ENCODE results near the gene MUC6.

Gene MUC6

GRCh38 chr11:1077033-1077416 is 40.5 kb upstream of the MUC6 start:
- TF ChIP-seq GATA1 (IDR thresholded peaks at IDR 0.05; ENCODE audit: low read depth, low read length) (no peak), POLR2A (IDR thresholded peaks at IDR 0.05; ENCODE audit: low read length) (no peak)
- no peak for DNase-seq

- TF ChIP-seq GATA1 (IDR thresholded peaks at IDR 0.05; ENCODE audit: low read depth, low read length), result no peak
- TF ChIP-seq POLR2A (IDR thresholded peaks at IDR 0.05; ENCODE audit: low read length), result no peak
- DNase-seq, result no peak
These were observed 39.6 kb upstream of the MUC6 start for GRCh38 chr11:1076061-1076665.

- TF ChIP-seq GATA1 (IDR thresholded peaks at IDR 0.05; ENCODE audit: low read depth, low read length) (no peak), POLR2A (IDR thresholded peaks at IDR 0.05; ENCODE audit: low read length) (no peak)
- DNase-seq, result no peak
These were observed 38.9 kb upstream of the MUC6 start for GRCh38 chr11:1075341-1075911.

GRCh38 chr11:1074244-1075221 is 38.0 kb upstream of the MUC6 start, which contains the start of gene MUC2:
Gene MUC2, plus strand, starts transcription at chr11:1074874.
- no peak for DNase-seq
- TF ChIP-seq POLR2A (IDR thresholded peaks at IDR 0.05; ENCODE audit: low read length) (no peak), GATA1 (IDR thresholded peaks at IDR 0.05; ENCODE audit: low read depth, low read length) (no peak)

DNA sequence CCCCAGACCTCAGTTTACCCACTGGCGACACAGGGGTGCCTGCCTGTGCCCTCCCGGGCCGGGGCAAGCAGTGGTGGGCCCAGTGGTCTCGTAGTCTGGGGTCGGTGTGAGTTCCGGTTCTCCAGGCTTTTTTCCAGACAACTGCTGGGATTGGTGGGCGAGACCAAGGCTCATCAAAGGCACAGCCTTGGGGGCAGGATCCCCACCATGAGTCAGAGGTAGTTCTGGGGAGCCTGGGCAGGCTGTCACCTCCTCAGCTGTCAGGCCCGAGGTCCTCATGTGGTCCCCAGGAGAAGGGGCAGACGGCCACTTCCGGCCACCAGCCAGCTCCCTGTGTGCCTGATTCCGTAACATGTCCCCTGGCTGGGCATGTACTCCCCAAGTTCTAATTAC is 37.3 kb upstream of the MUC6 start:
- TF ChIP-seq GATA1 (IDR thresholded peaks at IDR 0.05; ENCODE audit: low read depth, low read length) (no peak), POLR2A (IDR thresholded peaks at IDR 0.05; ENCODE audit: low read length) (no peak)
- no peak for DNase-seq

DNA sequence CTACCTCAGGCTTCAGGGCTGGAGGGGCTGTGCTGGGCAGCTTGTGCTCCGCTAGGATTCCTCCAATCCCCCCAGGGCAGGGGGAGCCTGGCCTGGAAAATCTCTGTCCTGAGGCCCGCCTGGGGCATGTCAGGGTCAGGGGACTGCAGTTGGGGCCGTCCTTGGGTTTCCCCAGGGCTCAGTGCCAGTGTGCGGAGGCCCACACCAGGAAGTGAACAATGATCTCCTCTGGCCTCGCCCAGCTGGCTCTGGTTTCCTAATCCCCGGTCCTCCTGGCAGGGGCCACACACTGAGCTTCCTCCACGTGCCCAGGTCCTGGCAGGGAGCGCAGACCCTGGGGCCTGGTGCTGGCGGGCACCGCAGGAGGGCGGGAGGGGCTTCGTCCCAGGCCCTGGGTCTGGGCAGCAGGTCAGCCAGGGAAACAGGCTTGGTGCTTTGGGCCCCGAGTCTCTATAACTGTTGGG is 36.8 kb upstream of the MUC6 start:
- TF ChIP-seq POLR2A (IDR thresholded peaks at IDR 0.05; ENCODE audit: low read length) (no peak), GATA1 (IDR thresholded peaks at IDR 0.05; ENCODE audit: low read depth, low read length) (no peak)
- DNase-seq, result no peak

GRCh38 chr11:1072821-1073231 is 36.3 kb upstream of the MUC6 start:
- no peak for DNase-seq
- TF ChIP-seq POLR2A (IDR thresholded peaks at IDR 0.05; ENCODE audit: low read length) (no peak), GATA1 (IDR thresholded peaks at IDR 0.05; ENCODE audit: low read depth, low read length) (no peak)

- TF ChIP-seq POLR2A (IDR thresholded peaks at IDR 0.05; ENCODE audit: low read length) (no peak), GATA1 (IDR thresholded peaks at IDR 0.05; ENCODE audit: low read depth, low read length) (no peak)
- no peak for DNase-seq
These were observed 35.8 kb upstream of the MUC6 start for GRCh38 chr11:1072116-1072820.

DNA sequence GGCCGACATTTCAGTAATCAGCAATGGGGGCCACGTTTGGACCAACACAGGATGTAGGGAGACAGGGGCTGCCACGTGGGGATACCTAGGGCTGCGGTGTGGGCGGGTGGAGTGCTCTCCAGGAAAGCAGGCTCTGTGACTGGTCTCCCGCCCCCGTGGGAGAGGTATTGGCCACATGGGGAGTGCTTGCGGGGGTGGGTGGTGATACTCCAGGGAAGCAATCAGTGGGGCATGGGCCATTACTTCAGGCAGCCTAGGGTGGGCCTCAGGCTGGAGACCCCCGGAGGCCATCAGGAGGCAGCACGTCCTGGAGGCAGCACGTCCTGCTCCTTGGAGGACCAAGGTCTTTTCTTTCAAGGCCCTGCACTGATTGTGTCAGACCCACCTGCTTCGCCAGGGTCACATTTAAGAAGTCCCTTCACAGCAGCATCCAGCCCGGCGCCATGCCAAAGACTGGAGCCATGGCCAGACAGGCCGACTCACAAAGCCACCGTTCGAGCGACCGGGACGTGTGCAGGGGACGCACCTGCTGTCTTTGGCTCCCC is 35.1 kb upstream of the MUC6 start:
- DNase-seq, result no peak
- no peak for TF ChIP-seq POLR2A (IDR thresholded peaks at IDR 0.05; ENCODE audit: low read length)
- no peak for TF ChIP-seq GATA1 (IDR thresholded peaks at IDR 0.05; ENCODE audit: low read depth, low read length)

GRCh38 chr11:1070594-1071462 is 34.3 kb upstream of the MUC6 start:
- no peak for DNase-seq
- TF ChIP-seq POLR2A (IDR thresholded peaks at IDR 0.05; ENCODE audit: low read length) (no peak), GATA1 (IDR thresholded peaks at IDR 0.05; ENCODE audit: low read depth, low read length) (no peak)

- DNase-seq, result no peak
- TF ChIP-seq GATA1 (IDR thresholded peaks at IDR 0.05; ENCODE audit: low read depth, low read length) (no peak), POLR2A (IDR thresholded peaks at IDR 0.05; ENCODE audit: low read length) (no peak)
These were observed 33.2 kb upstream of the MUC6 start for GRCh38 chr11:1069740-1070139.

GRCh38 chr11:1067812-1068496 is 31.4 kb upstream of the MUC6 start:
- no peak for DNase-seq
- TF ChIP-seq GATA1 (IDR thresholded peaks at IDR 0.05; ENCODE audit: low read depth, low read length) (no peak), POLR2A (IDR thresholded peaks at IDR 0.05; ENCODE audit: low read length) (no peak)
